HepG2 (cell line): ENCODE results near the gene FLT3LG. TPM values are rescaled to one million over a fixed set of nuclear protein-coding genes. Genes with fewer than 3 reads are reported as not detected.

ENCODE experiments used
- ATAC-seq: fragments of 200-7000 bp; cut with Tn5 transposase; 3 replicates; pipeline ENCODE4 v1.9.1; 2020; ENCODE audit warnings: mild to moderate bottlenecking, moderate library complexity
- BruUV-seq: library from RNA; stranded (reverse); fragments of 400-500 nt; replicated peaks from 2 replicates; lab custom pipeline; 2021; lab: Mats Ljungman, UMichigan
- CTCF ChIA-PET: fragments of 300-600 bp; formaldehyde crosslinking; extraction: SDS; loops from one replicate; lab custom pipeline; 2021; ENCODE audit warnings: low total read pairs, inconsistent platforms, low intra/inter-chr PET ratio; lab: Yijun Ruan, JAX
- POLR2A ChIA-PET: fragments of 350-600 bp; sonication (Branson Sonifier 250); formaldehyde crosslinking; loops from one replicate; lab custom pipeline; 2020; ENCODE audit warnings: antibody characterized with exemption, inconsistent platforms; lab: Yijun Ruan, JAX
- DNase-seq: peaks from one replicate; pipeline ENCODE4 v3.0.0-alpha.2; 2015; ENCODE audit warnings: low spot score
- FAIRE-seq: peaks from 3 replicates; lab custom pipeline; 2011; peaks lifted over from hg19 to GRCh38; lab: Jason Lieb, UNC
- H2AFZ ChIP-seq: one replicate; pipeline ENCODE4 v1.6.1; 2011; ENCODE audit warnings: low read length, inconsistent platforms
- H3K27ac ChIP-seq: fragments of 300-600 bp; 3 replicates; pipeline ENCODE4 v1.8.0; 2011; ENCODE audit warnings: mixed run types, mild to moderate bottlenecking, mixed read lengths, low read length, inconsistent platforms; ENCODE audit not compliant: insufficient read depth; ENCODE audit errors: extremely low read length
- H3K27me3 ChIP-seq, 2 experiments: fragments of 200-600 bp in 1 of 2; 2 replicates in 1 of 2; 3 replicates in 1 of 2; pipeline versions ENCODE4 v1.6.0 to v1.8.0; 2011; ENCODE audit warnings: low read length in 2 of 2, mild to moderate bottlenecking in 2 of 2, moderate library complexity in 2 of 2, inconsistent platforms in 1 of 2; ENCODE audit not compliant: insufficient read depth in 2 of 2, control insufficient read depth in 1 of 2
- H3K36me3 ChIP-seq, 2 experiments: fragments of 200-600 bp in 1 of 2; replicated peaks in 1 of 2; 2 replicates in 1 of 2; 3 replicates in 1 of 2; pipeline versions ENCODE4 v1.5.1 to v1.8.0; 2011; ENCODE audit warnings: low read length in 2 of 2, inconsistent platforms in 1 of 2; ENCODE audit not compliant: insufficient read depth in 2 of 2, control insufficient read depth in 1 of 2
- H3K4me1 ChIP-seq: 2 replicates; pipeline ENCODE4 v1.5.1; 2012; ENCODE audit warnings: low read length, inconsistent platforms; ENCODE audit not compliant: insufficient read depth
- H3K4me2 ChIP-seq: 2 replicates; pipeline ENCODE4 v1.6.0; 2011; ENCODE audit warnings: low read depth, low read length, inconsistent platforms
- H3K4me3 ChIP-seq, 3 experiments: fragments of 200-600 bp in 1 of 3; sonication (generic), shearing (Covaris generic) in 1 of 3; replicated peaks in 1 of 3; 2 replicates each; pipeline ENCODE4 v1.5.1; 2011 to 2016; ENCODE audit warnings: low read length in 3 of 3, inconsistent platforms in 2 of 3, low read depth in 2 of 3, mild to moderate bottlenecking in 2 of 3, control low read depth in 1 of 3, mixed read lengths in 1 of 3; ENCODE audit not compliant: insufficient read depth in 1 of 3
- H3K79me2 ChIP-seq: one replicate; pipeline ENCODE4 v1.6.1; 2011; ENCODE audit warnings: low read length, inconsistent platforms; ENCODE audit not compliant: insufficient read depth
- H3K9ac ChIP-seq: 2 replicates; pipeline ENCODE4 v1.6.0; 2011; ENCODE audit warnings: mild to moderate bottlenecking, low read depth, low read length, inconsistent platforms; ENCODE audit not compliant: insufficient read depth
- H3K9me3 ChIP-seq: 2 replicates; pipeline ENCODE4 v1.5.1; 2012; ENCODE audit warnings: mild to moderate bottlenecking, low read length
- H4K20me1 ChIP-seq: 2 replicates; pipeline ENCODE4 v1.6.0; 2011; ENCODE audit warnings: inconsistent platforms, mild to moderate bottlenecking, low read length, moderate library complexity; ENCODE audit not compliant: insufficient read depth
- AGO2 ChIP-seq: fragments of 200-400 bp; formaldehyde crosslinking; optimal IDR thresholded peaks from 2 replicates; pipeline ENCODE3; 2017; ENCODE audit warnings: mild to moderate bottlenecking, low read depth, low read length, moderate library complexity
- BRCA1 ChIP-seq: sonication (generic); formaldehyde crosslinking; IDR thresholded peaks from 2 replicates; pipeline ENCODE4 v1.4.0; 2020; ENCODE audit warnings: missing genetic modification reagents
- CBX1 ChIP-seq: IDR thresholded peaks from one replicate; pipeline ENCODE4 v1.6.1; 2016; ENCODE audit warnings: antibody characterized with exemption, low read depth
- HOXA9 ChIP-seq: sonication (generic); formaldehyde crosslinking; IDR thresholded peaks from 2 replicates; pipeline ENCODE4 v1.8.1; 2022; ENCODE audit warnings: missing genetic modification reagents, mild to moderate bottlenecking, moderate library complexity, borderline replicate concordance
- MLXIP ChIP-seq: sonication (generic); formaldehyde crosslinking; IDR thresholded peaks from 2 replicates; pipeline ENCODE4 v1.9.0; 2021; ENCODE audit warnings: missing genetic modification reagents, borderline replicate concordance
- NCOA1 ChIP-seq: sonication (generic); formaldehyde crosslinking; IDR thresholded peaks from 2 replicates; pipeline ENCODE4 v1.9.0; 2021; ENCODE audit warnings: missing genetic modification reagents
- NR2F2 ChIP-seq: IDR thresholded peaks from 2 replicates; pipeline ENCODE4 v1.6.1; 2012; ENCODE audit warnings: low read depth, inconsistent platforms, borderline replicate concordance
- ZBTB8A ChIP-seq: sonication (generic); formaldehyde crosslinking; IDR thresholded peaks from 2 replicates; pipeline ENCODE4 v1.4.0; 2020; ENCODE audit warnings: mild to moderate bottlenecking, low read depth, missing genetic modification reagents, borderline replicate concordance
- ZFX ChIP-seq: sonication (generic); formaldehyde crosslinking; IDR thresholded peaks from 2 replicates; pipeline ENCODE4 v1.4.0; 2020; ENCODE audit warnings: mild to moderate bottlenecking, low read depth, missing genetic modification reagents, moderate library complexity
- ZNF17 ChIP-seq: sonication (generic); formaldehyde crosslinking; IDR thresholded peaks from 2 replicates; pipeline ENCODE4 v1.5.0; 2020; ENCODE audit warnings: mild to moderate bottlenecking, missing genetic modification reagents
- ZNF430 ChIP-seq: sonication (generic); formaldehyde crosslinking; IDR thresholded peaks from 2 replicates; pipeline ENCODE4 v1.9.0; 2021; ENCODE audit warnings: mild to moderate bottlenecking, missing genetic modification reagents
- ZNF543 ChIP-seq: sonication (generic); formaldehyde crosslinking; IDR thresholded peaks from 2 replicates; pipeline ENCODE4 v1.4.0; 2020; ENCODE audit warnings: mild to moderate bottlenecking, missing genetic modification reagents
- ZNF687 ChIP-seq: sonication (generic); formaldehyde crosslinking; IDR thresholded peaks from 2 replicates; pipeline ENCODE4 v1.5.1; 2020; ENCODE audit warnings: mild to moderate bottlenecking, missing genetic modification reagents, moderate library complexity
- ZNF768 ChIP-seq: sonication (generic); formaldehyde crosslinking; IDR thresholded peaks from 2 replicates; pipeline ENCODE4 v1.4.0; 2020; ENCODE audit warnings: missing genetic modification reagents
- ZNF781 ChIP-seq: sonication (generic); formaldehyde crosslinking; IDR thresholded peaks from 2 replicates; pipeline ENCODE4 v1.5.1; 2020; ENCODE audit warnings: borderline replicate concordance, mild to moderate bottlenecking, missing genetic modification reagents; ENCODE audit errors: not compliant biosample characterization
- WGBS: methylation state at CpG from one replicate; pipeline ENCODE4 v1.1.6; 2017; ENCODE audit warnings: low lambda C conversion rate; 5-methylcytosine and 5-hydroxymethylcytosine counted together
- in situ Hi-C: cut with HindIII; loops from 2 replicates; pipeline ENCODE4 v1.10.0; 2017; ENCODE audit warnings: low pct_unique_long_range_greater_than_20kb; ENCODE audit not compliant: extremely low pct_ligation_motif_present
- intact Hi-C: fragments of 100-400 bp; cut with micrococcal nuclease; formaldehyde crosslinking; loops from one replicate; pipeline ENCODE4 v1.10.0; 2022; ENCODE audit not compliant: unreplicated experiment
- polyA plus RNA-seq, 8 experiments: library from polyadenylated mRNA; depleted of rRNA in 3 of 8; stranded (reverse) in 7 of 8; unstranded in 1 of 8; fragments of >200 nt; fragmentation: Illumina TruSeq in 4 of 8; extraction: Trizol in 4 of 8; gene quantifications; 2 replicates each; pipeline versions ENCODE4 v1.2.1 to v1.2.3, GENCODE V29; 2011 to 2016; ENCODE audit warnings: low read depth in 4 of 8, missing spikeins in 1 of 8, mixed read lengths in 1 of 8; ENCODE audit not compliant: insufficient read depth in 1 of 8
- total RNA-seq, 5 experiments: library from RNA; depleted of rRNA; stranded (reverse); fragments of >200 nt; fragmentation: Illumina TruSeq; extraction: Trizol; gene quantifications; 2 replicates each; pipeline ENCODE4 v1.2.3, GENCODE V29; 2016; ENCODE audit warnings: low read depth in 1 of 5

FLT3LG gene
- total and polyA plus RNA-seq, 2 of the 13 experiments (the other 11 are each of a cell fraction or from before 2014, with no cell fraction given), result 1.5 to 2.6 TPM

GRCh38 chr19:49513746-49514118 is 39.7 kb downstream of the FLT3LG start (continued):
- no peak for TF ChIP-seq NCOA1 (CRISPR knock-in tag)
- TF ChIP-seq ZBTB8A (CRISPR knock-in tag), result 0 out of 2 replicates have a peak, but pooled peaks have one; percentile 42
- TF ChIP-seq BRCA1 (CRISPR knock-in tag), result no peak

DNA sequence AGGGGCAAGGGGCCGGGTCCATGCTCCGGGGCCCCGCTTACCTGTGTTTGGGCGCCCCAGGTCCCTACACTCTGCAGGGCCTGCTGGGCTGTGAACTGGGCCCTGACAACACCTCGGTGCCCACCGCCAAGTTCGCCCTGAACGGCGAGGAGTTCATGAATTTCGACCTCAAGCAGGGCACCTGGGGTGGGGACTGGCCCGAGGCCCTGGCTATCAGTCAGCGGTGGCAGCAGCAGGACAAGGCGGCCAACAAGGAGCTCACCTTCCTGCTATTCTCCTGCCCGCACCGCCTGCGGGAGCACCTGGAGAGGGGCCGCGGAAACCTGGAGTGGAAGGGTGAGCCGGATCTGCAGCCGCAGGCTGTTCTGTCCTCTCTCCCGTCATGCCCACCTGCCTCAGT is 40.1 kb downstream of the FLT3LG start:
- no peak overlapping the region for H2AFZ ChIP-seq
- H3K4me3 ChIP-seq, result peak overlapping the region; percentile 75 to 89 (median 76)
- CTCF ChIA-PET, result no interaction called here
- TF ChIP-seq MLXIP (CRISPR knock-in tag), result no peak
- TF ChIP-seq NR2F2, result no peak
- TF ChIP-seq HOXA9 (CRISPR knock-in tag), result no peak
- TF ChIP-seq ZNF768, result 0 out of 2 replicates have a peak, but pooled peaks have one; percentile 35
- no peak for TF ChIP-seq CBX1
- 0 out of 2 replicates have a peak, but pooled peaks have one; percentile 13 for TF ChIP-seq ZFX (CRISPR knock-in tag)
- peak; percentile 46 for TF ChIP-seq ZNF781 (CRISPR knock-in tag)
- peak; percentile 54 for TF ChIP-seq AGO2
- peak; percentile 60 for TF ChIP-seq ZNF687 (CRISPR knock-in tag)
- TF ChIP-seq ZNF543 (CRISPR knock-in tag), result 0 out of 2 replicates have a peak, but pooled peaks have one; percentile 6
- TF ChIP-seq ZNF430 (CRISPR knock-in tag), result 0 out of 2 replicates have a peak, but pooled peaks have one; percentile 39
- no peak for TF ChIP-seq ZNF17

More for the DNA sequence above, 40.1 kb downstream of the FLT3LG start:
- 14% methylated on average over 4 of the region's 21 CpGs for WGBS
- H3K27me3 ChIP-seq, result no peaks in the 10 kb centered on the region
- H3K9me3 ChIP-seq, result no peaks in the 10 kb centered on the region
- H4K20me1 ChIP-seq, result no peaks in the 10 kb centered on the region
- H3K4me2 ChIP-seq, result peak overlapping the region; percentile 79
- no peak for FAIRE-seq
- H3K4me1 ChIP-seq, result peaks cover 37% of the 10 kb centered on the region
- H3K36me3 ChIP-seq, result peaks cover 0 to 1% of the 10 kb centered on the region in 2 experiments; a peak in 2 of 5 replicates
- TSS peak; percentile 70 for BruUV-seq
- H3K79me2 ChIP-seq, result peaks cover 21% of the 10 kb centered on the region
- ATAC-seq, result peak; percentile 9
- intact Hi-C loops (no loop called here), in situ Hi-C loops (no loop called here)
- POLR2A ChIA-PET, result interaction anchor here (0.6 to 2.7 kb wide), 14 partner anchors 11 to 163 kb away, joined by 3 to 29 read pairs (median 5); partner anchors contain the start of genes ALDH16A1, NOSIP, RCN3 and RPS11
- DNase-seq, result no peak
- peak overlapping the region; percentile 89 for H3K27ac ChIP-seq
- peak overlapping the region; percentile 88 for H3K9ac ChIP-seq
